ENCODE measurements around the gene TOM1L2. TPM values are rescaled to one million over a fixed set of nuclear protein-coding genes. Genes with fewer than 3 reads are reported as not detected.
A peak's percentile ranks its signal among the peaks of the same experiment; 100 is the strongest.

Gene TOM1L2
- total RNA-seq, 1 experiment from 2014 or later, result 35.5 TPM

- no peak for TF ChIP-seq CTCF (IDR thresholded peaks at IDR 0.05; ENCODE audit: insufficient read depth in 1 of 2, low read depth in 1 of 2, low read length in 1 of 2, severe bottlenecking in 1 of 2, unreplicated experiment in 1 of 2)
- DNase-seq, result no peak
- Histone ChIP-seq H3K4me1 (peaks cover 11% of the 10 kb centered on the region; the same call in 1 of the 2 replicates), H3K9me3 (no peaks in the 10 kb centered on the region), H3K4me3 (ENCODE audit: low read depth, low read length) (no peak overlapping the region), H3K27me3 (replicated peaks; ENCODE audit: control insufficient read depth, insufficient read depth, low read length) (no peaks in the 10 kb centered on the region), H3K36me3 (ENCODE audit: control insufficient read depth, insufficient read depth, low read length) (no peaks in the 10 kb centered on the region)
- CTCF ChIA-PET, result no interaction called here
- intact Hi-C loops (cut with micrococcal nuclease; ENCODE audit: unreplicated experiment), result loop anchor here (10.0 kb wide), 1 partner anchor 132 kb away; no protein-coding TSS in a partner anchor
- POLR2A ChIA-PET, result interaction anchor here (0.6 kb wide), 1 partner anchor 23 kb away, joined by 4 read pairs; no protein-coding TSS in a partner anchor
- H3K36me3 Mint-ChIP-seq (ENCODE audit: insufficient read depth, unreplicated experiment), result no peaks in the 10 kb centered on the region
- H3K27ac Mint-ChIP-seq (ENCODE audit: unreplicated experiment), result no peak overlapping the region
- BruUV-seq (replicated peaks), result no TSS peak
- H3K4me3 Mint-ChIP-seq (ENCODE audit: unreplicated experiment), result no peak overlapping the region
- H3K9me3 Mint-ChIP-seq (ENCODE audit: unreplicated experiment), result no peaks in the 10 kb centered on the region
- peaks cover 12% of the 10 kb centered on the region for H3K4me1 Mint-ChIP-seq (ENCODE audit: low read depth, unreplicated experiment)
- no peaks in the 10 kb centered on the region for H3K27me3 Mint-ChIP-seq (ENCODE audit: insufficient read depth, unreplicated experiment)
Observed at GRCh38 chr17:17856386-17856785, 115.8 kb downstream of the TOM1L2 start.

GRCh38 chr17:17855976-17856375 is 116.2 kb downstream of the TOM1L2 start:
- DNase-seq, result no peak
- TF ChIP-seq CTCF (IDR thresholded peaks at IDR 0.05; ENCODE audit: insufficient read depth in 1 of 2, low read depth in 1 of 2, low read length in 1 of 2, severe bottlenecking in 1 of 2, unreplicated experiment in 1 of 2), result no peak
- no TSS peak for BruUV-seq (replicated peaks)
- CTCF ChIA-PET, result no interaction called here
- H3K27me3 ChIP-seq (replicated peaks; ENCODE audit: control insufficient read depth, insufficient read depth, low read length), result no peaks in the 10 kb centered on the region
- H3K9me3 ChIP-seq, result no peaks in the 10 kb centered on the region
- no peak overlapping the region for H3K27ac Mint-ChIP-seq (ENCODE audit: unreplicated experiment)
- H3K4me3 Mint-ChIP-seq (ENCODE audit: unreplicated experiment), result no peak overlapping the region
- peaks cover 12% of the 10 kb centered on the region for H3K4me1 Mint-ChIP-seq (ENCODE audit: low read depth, unreplicated experiment)
- H3K27me3 Mint-ChIP-seq (ENCODE audit: insufficient read depth, unreplicated experiment), result no peaks in the 10 kb centered on the region
- POLR2A ChIA-PET, result interaction anchor here (0.6 kb wide), 1 partner anchor 22 kb away, joined by 4 read pairs; no protein-coding TSS in a partner anchor
- intact Hi-C loops (cut with micrococcal nuclease; ENCODE audit: unreplicated experiment), result loop anchor here (10.0 kb wide), 1 partner anchor 131 kb away; no protein-coding TSS in a partner anchor
- no peaks in the 10 kb centered on the region for H3K36me3 Mint-ChIP-seq (ENCODE audit: insufficient read depth, unreplicated experiment)
- H3K9me3 Mint-ChIP-seq (ENCODE audit: unreplicated experiment), result no peaks in the 10 kb centered on the region
- H3K4me1 ChIP-seq, result peaks cover 11% of the 10 kb centered on the region; the same call in 1 of the 2 replicates
- no peak overlapping the region for H3K4me3 ChIP-seq (ENCODE audit: low read depth, low read length)
- no peaks in the 10 kb centered on the region for H3K36me3 ChIP-seq (ENCODE audit: control insufficient read depth, insufficient read depth, low read length)

- peak overlapping the region; percentile 58 for H3K27ac Mint-ChIP-seq (ENCODE audit: unreplicated experiment)
- no TSS peak for BruUV-seq (replicated peaks)
- ChIA-PET POLR2A (interaction anchor here (2.3 kb wide), 1 partner anchor 18 kb away, joined by 10 read pairs; no protein-coding TSS in a partner anchor), CTCF (interaction anchor here (0.6 to 1.2 kb wide), 3 partner anchors 11 to 40 kb away, joined by 3 to 5 read pairs (median 4); no protein-coding TSS in a partner anchor)
- no peaks in the 10 kb centered on the region for H3K36me3 Mint-ChIP-seq (ENCODE audit: insufficient read depth, unreplicated experiment)
- H3K27me3 Mint-ChIP-seq (ENCODE audit: insufficient read depth, unreplicated experiment), result no peaks in the 10 kb centered on the region
- H3K4me3 ChIP-seq (ENCODE audit: low read depth, low read length), result no peak overlapping the region
- no peaks in the 10 kb centered on the region for H3K27me3 ChIP-seq (replicated peaks; ENCODE audit: control insufficient read depth, insufficient read depth, low read length)
- intact Hi-C loops (cut with micrococcal nuclease; ENCODE audit: unreplicated experiment), result loop anchor here (10.0 kb wide), 1 partner anchor 129 kb away; no protein-coding TSS in a partner anchor
- no peaks in the 10 kb centered on the region for H3K9me3 Mint-ChIP-seq (ENCODE audit: unreplicated experiment)
- no peak for TF ChIP-seq CTCF (IDR thresholded peaks at IDR 0.05; ENCODE audit: insufficient read depth in 1 of 2, low read depth in 1 of 2, low read length in 1 of 2, severe bottlenecking in 1 of 2, unreplicated experiment in 1 of 2)
- H3K9me3 ChIP-seq, result no peaks in the 10 kb centered on the region
- H3K4me1 ChIP-seq, result peaks cover 11% of the 10 kb centered on the region; the same call in 1 of the 2 replicates
- H3K36me3 ChIP-seq (ENCODE audit: control insufficient read depth, insufficient read depth, low read length), result no peaks in the 10 kb centered on the region
- no peak overlapping the region for H3K4me3 Mint-ChIP-seq (ENCODE audit: unreplicated experiment)
- peaks cover 12% of the 10 kb centered on the region for H3K4me1 Mint-ChIP-seq (ENCODE audit: low read depth, unreplicated experiment)
- no peak for DNase-seq
Observed at GRCh38 chr17:17853811-17854447, 118.3 kb downstream of the TOM1L2 start.
